ENCODE measurements around the gene TSKS. TPM values are rescaled to one million over a fixed set of nuclear protein-coding genes. Genes with fewer than 3 reads are reported as not detected.

TSKS gene
- total RNA-seq, 2 experiments from 2014 or later = 1.1 to 1.5 TPM

DNA sequence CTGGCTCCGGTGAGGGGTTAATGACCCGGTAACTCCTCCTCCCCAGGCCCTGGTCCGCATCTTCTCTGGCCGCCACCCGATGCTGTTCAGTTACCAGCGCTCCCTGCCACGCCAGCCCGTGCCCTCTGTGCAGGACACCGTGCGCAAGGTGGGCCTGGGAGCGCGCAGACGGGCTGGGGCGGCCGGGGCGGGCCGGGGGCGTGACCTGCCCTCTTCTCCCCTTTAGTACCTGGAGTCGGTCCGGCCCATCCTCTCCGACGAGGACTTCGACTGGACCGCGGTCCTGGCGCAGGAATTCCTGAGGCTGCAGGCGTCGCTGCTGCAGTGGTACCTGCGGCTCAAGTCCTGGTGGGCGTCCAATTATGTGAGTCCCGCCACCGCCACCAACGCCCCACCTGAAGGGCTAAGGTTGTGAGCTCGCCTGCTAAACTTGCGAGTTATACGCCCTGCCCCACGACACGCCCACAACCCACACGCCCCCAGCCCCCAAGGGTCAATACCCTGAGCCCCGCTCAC, 61.8 kb downstream of the TSKS start:
- no peak overlapping the region for H3K4me3 Mint-ChIP-seq
- ATAC-seq (no peak), DNase-seq (no peak)
- H3K27ac Mint-ChIP-seq = no peak overlapping the region
- ChIA-PET POLR2A (no interaction called here), CTCF (no interaction called here)
- H3K9me3 Mint-ChIP-seq (ENCODE audit: insufficient read depth) = no peaks in the 10 kb centered on the region
- no peaks in the 10 kb centered on the region for H3K36me3 Mint-ChIP-seq (ENCODE audit: low read depth)
- no peaks in the 10 kb centered on the region for H3K4me1 Mint-ChIP-seq (ENCODE audit: low read depth)
- H3K27me3 Mint-ChIP-seq (ENCODE audit: low read depth) = no peaks in the 10 kb centered on the region

- POLR2A ChIA-PET = interaction anchor here (0.6 kb wide), 1 partner anchor 148 kb away, joined by 3 read pairs; no protein-coding TSS in a partner anchor
- no peaks in the 10 kb centered on the region for H3K27me3 Mint-ChIP-seq (ENCODE audit: low read depth)
- H3K27ac Mint-ChIP-seq = no peak overlapping the region
- H3K4me3 Mint-ChIP-seq = no peak overlapping the region
- DNase-seq = no peak
- H3K9me3 Mint-ChIP-seq (ENCODE audit: insufficient read depth) = no peaks in the 10 kb centered on the region
- peak; percentile 55 for ATAC-seq
- CTCF ChIA-PET = interaction anchor here (1.2 kb wide), 1 partner anchor 28 kb away, joined by 3 read pairs; no protein-coding TSS in a partner anchor
- no peaks in the 10 kb centered on the region for H3K36me3 Mint-ChIP-seq (ENCODE audit: low read depth)
- H3K4me1 Mint-ChIP-seq (ENCODE audit: low read depth) = no peaks in the 10 kb centered on the region
Measured at GRCh38 chr19:49700563-49700962, 62.5 kb downstream of the TSKS start.

GRCh38 chr19:49699364-49699763, 63.7 kb downstream of the TSKS start:
- Mint-ChIP-seq H3K27ac (no peak overlapping the region), H3K36me3 (ENCODE audit: low read depth) (no peaks in the 10 kb centered on the region), H3K27me3 (ENCODE audit: low read depth) (no peaks in the 10 kb centered on the region), H3K4me1 (ENCODE audit: low read depth) (no peaks in the 10 kb centered on the region), H3K4me3 (no peak overlapping the region), H3K9me3 (ENCODE audit: insufficient read depth) (no peaks in the 10 kb centered on the region)
- no peak for ATAC-seq
- CTCF ChIA-PET = interaction anchor here (1.2 kb wide), 1 partner anchor 27 kb away, joined by 3 read pairs; no protein-coding TSS in a partner anchor
- DNase-seq = no peak
- POLR2A ChIA-PET = no interaction called here

DNA sequence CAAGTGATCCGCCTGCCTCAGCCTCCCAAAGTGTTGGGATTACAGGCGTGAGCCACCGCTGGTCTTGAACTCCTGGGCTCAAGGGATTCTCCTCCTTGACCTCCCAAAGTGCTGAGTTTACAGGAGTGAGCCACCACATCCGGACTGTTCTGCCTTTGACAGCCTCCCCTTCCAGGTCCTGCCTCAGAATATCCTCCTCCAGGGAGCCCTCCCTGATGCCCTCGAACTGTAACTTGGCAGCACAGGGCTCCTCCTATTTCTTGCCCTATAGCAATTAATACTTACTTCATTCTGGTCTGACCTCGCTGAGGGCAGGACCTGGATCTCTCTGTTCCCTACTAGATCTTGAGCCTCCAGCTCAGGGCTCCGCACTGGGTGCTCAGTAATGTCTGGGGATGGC, 66.2 kb downstream of the TSKS start:
- ChIA-PET POLR2A (no interaction called here), CTCF (no interaction called here)
- H3K36me3 Mint-ChIP-seq (ENCODE audit: low read depth) = no peaks in the 10 kb centered on the region
- no peak overlapping the region for H3K4me3 Mint-ChIP-seq
- ATAC-seq = no peak
- no peak overlapping the region for H3K27ac Mint-ChIP-seq
- H3K27me3 Mint-ChIP-seq (ENCODE audit: low read depth) = peaks cover 6% of the 10 kb centered on the region
- no peaks in the 10 kb centered on the region for H3K9me3 Mint-ChIP-seq (ENCODE audit: insufficient read depth)
- peaks cover 5% of the 10 kb centered on the region for H3K4me1 Mint-ChIP-seq (ENCODE audit: low read depth)
- DNase-seq = no peak

- ChIA-PET POLR2A (no interaction called here), CTCF (no interaction called here)
- Mint-ChIP-seq H3K9me3 (ENCODE audit: insufficient read depth) (no peaks in the 10 kb centered on the region), H3K27me3 (ENCODE audit: low read depth) (peaks cover 12% of the 10 kb centered on the region), H3K27ac (no peak overlapping the region), H3K36me3 (ENCODE audit: low read depth) (no peaks in the 10 kb centered on the region), H3K4me1 (ENCODE audit: low read depth) (peaks cover 8% of the 10 kb centered on the region), H3K4me3 (no peak overlapping the region)
- DNase-seq (no peak), ATAC-seq (no peak)
Measured at GRCh38 chr19:49696115-49696514, 67.0 kb downstream of the TSKS start.

DNA sequence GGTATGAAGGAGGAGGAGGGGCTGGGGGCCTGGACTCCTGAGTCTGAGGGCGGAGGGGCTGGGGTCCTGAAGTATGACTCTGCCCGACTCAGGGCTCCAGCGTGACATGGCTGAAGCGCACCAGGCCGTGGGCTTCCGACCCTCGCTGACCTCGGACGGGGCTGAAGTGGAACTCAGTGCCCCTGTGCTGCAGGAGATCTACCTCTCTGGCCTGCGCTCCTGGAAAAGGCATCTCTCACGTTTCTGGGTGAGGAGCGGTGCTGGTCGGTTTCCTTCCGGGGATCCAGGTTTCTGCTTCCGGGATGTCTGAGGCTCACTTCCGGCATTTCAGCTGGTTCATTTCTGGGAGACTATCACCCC, 71.0 kb downstream of the TSKS start:
- peaks cover 37% of the 10 kb centered on the region for H3K4me1 Mint-ChIP-seq (ENCODE audit: low read depth)
- H3K36me3 Mint-ChIP-seq (ENCODE audit: low read depth) = peaks cover 14% of the 10 kb centered on the region
- no peak overlapping the region for H3K4me3 Mint-ChIP-seq
- H3K9me3 Mint-ChIP-seq (ENCODE audit: insufficient read depth) = no peaks in the 10 kb centered on the region
- DNase-seq = no peak
- POLR2A ChIA-PET = no interaction called here
- peaks cover 21% of the 10 kb centered on the region for H3K27me3 Mint-ChIP-seq (ENCODE audit: low read depth)
- CTCF ChIA-PET = interaction anchor here (1.2 to 1.9 kb wide), 2 partner anchors 11 kb away, joined by 5 to 7 read pairs; no protein-coding TSS in a partner anchor
- H3K27ac Mint-ChIP-seq = no peak overlapping the region
- no peak for ATAC-seq

DNA sequence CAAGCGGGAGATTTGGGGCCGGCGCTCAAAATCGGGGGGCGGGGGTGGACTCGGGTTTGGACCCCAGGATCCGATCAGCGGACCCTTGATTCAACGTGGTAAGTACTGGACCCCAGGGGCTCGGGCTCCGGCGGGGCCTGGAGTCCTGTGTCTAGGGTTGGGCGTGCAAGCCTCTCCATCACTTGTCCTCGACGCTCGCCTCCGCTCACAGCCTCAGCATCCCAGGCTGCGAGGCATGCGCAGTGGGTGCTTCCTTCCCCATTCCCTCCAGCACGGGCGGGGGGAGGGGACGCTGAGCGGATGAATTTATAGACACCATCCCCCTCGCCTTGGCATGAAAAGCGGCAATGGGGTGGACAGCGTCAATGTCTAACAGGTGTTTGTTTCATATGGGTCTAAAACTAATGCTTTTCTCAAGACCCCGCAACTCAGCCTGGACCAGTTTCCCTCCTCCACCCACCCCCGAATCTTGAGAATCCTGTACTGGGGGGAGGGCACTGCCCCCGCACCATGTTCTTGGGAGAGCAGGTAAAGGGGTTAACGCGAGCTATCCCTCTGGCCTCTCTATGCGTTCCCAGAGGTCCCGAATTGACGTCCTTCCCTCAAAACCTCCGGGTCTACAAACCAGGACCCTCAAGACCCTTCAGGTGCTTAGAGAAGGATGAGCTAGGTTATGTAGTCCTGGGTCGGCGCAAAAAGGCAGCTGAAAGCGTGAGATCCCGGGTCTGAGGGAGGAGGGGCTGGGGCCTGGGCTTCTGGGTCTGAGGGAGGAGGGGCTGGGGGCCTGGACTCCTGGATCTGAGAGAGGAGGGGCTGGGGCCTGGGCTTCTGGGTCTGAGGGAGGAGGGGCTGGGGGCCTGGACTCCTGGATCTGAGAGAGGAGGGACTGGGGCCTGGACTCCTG, 71.6 kb downstream of the TSKS start:
- ChIA-PET CTCF (interaction anchor here (0.5 to 1.9 kb wide), 2 partner anchors 10 to 596 kb away, joined by 3 to 7 read pairs; no protein-coding TSS in a partner anchor), POLR2A (no interaction called here)
- no peak for ATAC-seq
- Mint-ChIP-seq H3K4me3 (peak overlapping the region; percentile 55), H3K36me3 (ENCODE audit: low read depth) (peaks cover 17% of the 10 kb centered on the region), H3K27ac (no peak overlapping the region), H3K9me3 (ENCODE audit: insufficient read depth) (no peaks in the 10 kb centered on the region), H3K27me3 (ENCODE audit: low read depth) (peaks cover 21% of the 10 kb centered on the region), H3K4me1 (ENCODE audit: low read depth) (peaks cover 41% of the 10 kb centered on the region)
- DNase-seq = no peak

GRCh38 chr19:49690656-49691242, 72.4 kb downstream of the TSKS start, which contains the start of gene CPT1C:
TSS of gene CPT1C (plus strand) at chr19:49691116. CDS start at chr19:49692253, 1,137 bp downstream.
- ChIA-PET CTCF (interaction anchor here (0.5 to 1.9 kb wide), 3 partner anchors 10 to 595 kb away, joined by 3 to 7 read pairs (median 4); no protein-coding TSS in a partner anchor), POLR2A (no interaction called here)
- Mint-ChIP-seq H3K36me3 (ENCODE audit: low read depth) (peaks cover 18% of the 10 kb centered on the region), H3K9me3 (ENCODE audit: insufficient read depth) (no peaks in the 10 kb centered on the region), H3K27me3 (ENCODE audit: low read depth) (peaks cover 21% of the 10 kb centered on the region), H3K4me1 (ENCODE audit: low read depth) (peaks cover 41% of the 10 kb centered on the region), H3K27ac (peak within 1 kb of the TSS; percentile 31), H3K4me3 (peak within 1 kb of the TSS; percentile 55)
- ATAC-seq (peak; percentile 53), DNase-seq (peak; percentile 47)

GRCh38 chr19:49690079-49690655, 72.9 kb downstream of the TSKS start:
- POLR2A ChIA-PET = no interaction called here
- DNase-seq = no peak
- Mint-ChIP-seq H3K9me3 (ENCODE audit: insufficient read depth) (no peaks in the 10 kb centered on the region), H3K4me3 (peak overlapping the region; percentile 55), H3K27me3 (ENCODE audit: low read depth) (peaks cover 21% of the 10 kb centered on the region), H3K27ac (peak overlapping the region; percentile 31), H3K4me1 (ENCODE audit: low read depth) (peaks cover 41% of the 10 kb centered on the region), H3K36me3 (ENCODE audit: low read depth) (peaks cover 23% of the 10 kb centered on the region)
- no peak for ATAC-seq
- CTCF ChIA-PET = interaction anchor here (0.9 to 1.9 kb wide), 3 partner anchors 9 to 110 kb away, joined by 3 to 7 read pairs (median 4); no protein-coding TSS in a partner anchor
